ENCODE measurements around the gene GPC6. TPM values are rescaled to one million over a fixed set of nuclear protein-coding genes. Genes with fewer than 3 reads are reported as not detected.

GPC6 gene
- total RNA-seq, 1 donor from 2014 or later: 42.9 TPM

GRCh38 chr13:94080527-94080926 lies 853.9 kb downstream of the GPC6 start:
- no peak overlapping the region for H3K4me2 ChIP-seq
- Mint-ChIP-seq H3K36me3 (no peaks in the 10 kb centered on the region), H3K9me3 (peaks cover 9% of the 10 kb centered on the region), H3K4me1 (peaks cover 3% of the 10 kb centered on the region), H3K27me3 (ENCODE audit: insufficient read depth, low read depth) (no peaks in the 10 kb centered on the region), H3K4me3 (no peak overlapping the region), H3K27ac (no peak overlapping the region)
- no peak overlapping the region for H2AFZ ChIP-seq (replicated peaks)
- H3K27ac ChIP-seq: no peak overlapping the region
- H3K36me3 ChIP-seq: peaks cover 6% of the 10 kb centered on the region
- H3K4me3 ChIP-seq: no peak overlapping the region
- H3K27me3 ChIP-seq: no peaks in the 10 kb centered on the region
- H4K20me1 ChIP-seq (ENCODE audit: low read depth): no peaks in the 10 kb centered on the region
- no peaks in the 10 kb centered on the region for H3K4me1 ChIP-seq
- peaks cover 4% of the 10 kb centered on the region for H3K9me3 ChIP-seq (ENCODE audit: low read depth)
- H3K9ac ChIP-seq: no peak overlapping the region
- no peak for TF ChIP-seq EZH2phosphoT487 (IDR thresholded peaks at IDR 0.05)
- TF ChIP-seq CTCF (IDR thresholded peaks at IDR 0.05): no peak
- no peak for TF ChIP-seq EZH2 (IDR thresholded peaks at IDR 0.05)
- no peak for DNase-seq (ENCODE audit: low spot score)
- H3K79me2 ChIP-seq (ENCODE audit: low read depth): no peaks in the 10 kb centered on the region
- no peaks in the 10 kb centered on the region for H3F3A ChIP-seq (ENCODE audit: low read depth)

GRCh38 chr13:94087100-94087499 lies 860.5 kb downstream of the GPC6 start:
- H3K79me2 ChIP-seq (ENCODE audit: low read depth): no peaks in the 10 kb centered on the region
- no peak for DNase-seq (ENCODE audit: low spot score)
- no peak overlapping the region for H2AFZ ChIP-seq (replicated peaks)
- no peaks in the 10 kb centered on the region for H3F3A ChIP-seq (ENCODE audit: low read depth)
- no peaks in the 10 kb centered on the region for H3K27me3 ChIP-seq
- H3K4me3 ChIP-seq: no peak overlapping the region
- H3K4me3 Mint-ChIP-seq: no peak overlapping the region
- TF ChIP-seq EZH2phosphoT487 (IDR thresholded peaks at IDR 0.05): no peak
- no peak for TF ChIP-seq CTCF (IDR thresholded peaks at IDR 0.05)
- no peak for TF ChIP-seq EZH2 (IDR thresholded peaks at IDR 0.05)
- H3K27me3 Mint-ChIP-seq (ENCODE audit: insufficient read depth, low read depth): no peaks in the 10 kb centered on the region
- H4K20me1 ChIP-seq (ENCODE audit: low read depth): no peaks in the 10 kb centered on the region
- H3K9me3 Mint-ChIP-seq: peaks cover under 1% of the 10 kb centered on the region
- H3K36me3 Mint-ChIP-seq: peaks cover 1% of the 10 kb centered on the region
- no peaks in the 10 kb centered on the region for H3K4me1 Mint-ChIP-seq
- no peak overlapping the region for H3K27ac ChIP-seq
- H3K4me1 ChIP-seq: no peaks in the 10 kb centered on the region
- no peaks in the 10 kb centered on the region for H3K36me3 ChIP-seq
- H3K9ac ChIP-seq: no peak overlapping the region
- H3K27ac Mint-ChIP-seq: no peak overlapping the region
- no peaks in the 10 kb centered on the region for H3K9me3 ChIP-seq (ENCODE audit: low read depth)
- no peak overlapping the region for H3K4me2 ChIP-seq

- H3K27me3 Mint-ChIP-seq (ENCODE audit: insufficient read depth, low read depth): no peaks in the 10 kb centered on the region
- Histone ChIP-seq H3K79me2 (ENCODE audit: low read depth) (no peaks in the 10 kb centered on the region), H2AFZ (replicated peaks) (no peak overlapping the region), H3K4me1 (no peaks in the 10 kb centered on the region), H3K9me3 (ENCODE audit: low read depth) (peaks cover 5% of the 10 kb centered on the region), H3K27me3 (no peaks in the 10 kb centered on the region), H3K9ac (no peak overlapping the region), H3K4me3 (no peak overlapping the region), H3K27ac (no peak overlapping the region), H3F3A (ENCODE audit: low read depth) (no peaks in the 10 kb centered on the region), H4K20me1 (ENCODE audit: low read depth) (no peaks in the 10 kb centered on the region), H3K36me3 (no peaks in the 10 kb centered on the region), H3K4me2 (no peak overlapping the region)
- peaks cover 13% of the 10 kb centered on the region for H3K9me3 Mint-ChIP-seq
- TF ChIP-seq EZH2 (IDR thresholded peaks at IDR 0.05): no peak
- no peak for TF ChIP-seq CTCF (IDR thresholded peaks at IDR 0.05)
- TF ChIP-seq EZH2phosphoT487 (IDR thresholded peaks at IDR 0.05): no peak
- H3K4me3 Mint-ChIP-seq: no peak overlapping the region
- peaks cover 3% of the 10 kb centered on the region for H3K36me3 Mint-ChIP-seq
- H3K27ac Mint-ChIP-seq: no peak overlapping the region
- H3K4me1 Mint-ChIP-seq: no peaks in the 10 kb centered on the region
- DNase-seq (ENCODE audit: low spot score): no peak
Observed at GRCh38 chr13:94088742-94089141, 862.1 kb downstream of the GPC6 start.

Data from neural progenitor cell (in vitro differentiated cells).